HEK293 (cell line): ENCODE measurements around the gene DKK3.

Experiments
- CTCF ChIP-seq: fragments of 450-650 bp; formaldehyde crosslinking; IDR thresholded peaks from 2 replicates; pipeline ENCODE4 v1.5.1; 2016; ENCODE audit warnings: missing biosample characterization, missing genetic modification characterization
- PRDM4 ChIP-seq: fragments of 450-650 bp; formaldehyde crosslinking; IDR thresholded peaks from 2 replicates; pipeline ENCODE4 v1.5.1; 2017; ENCODE audit warnings: missing biosample characterization, missing genetic modification characterization
- ZBTB26 ChIP-seq: fragments of 450-650 bp; formaldehyde crosslinking; optimal IDR thresholded peaks from 2 replicates; pipeline ENCODE3; 2016; ENCODE audit warnings: missing biosample characterization, mild to moderate bottlenecking, missing genetic modification characterization
- ZNF10 ChIP-seq: fragments of 450-650 bp; formaldehyde crosslinking; IDR thresholded peaks from 2 replicates; pipeline ENCODE4 v1.5.1; 2017; ENCODE audit warnings: missing biosample characterization, missing genetic modification characterization
- ZNF121 ChIP-seq: fragments of 450-650 bp; formaldehyde crosslinking; IDR thresholded peaks from 2 replicates; pipeline ENCODE4 v1.5.1; 2016; ENCODE audit warnings: missing biosample characterization, missing genetic modification characterization
- ZNF302 ChIP-seq: fragments of 450-650 bp; formaldehyde crosslinking; IDR thresholded peaks from 2 replicates; pipeline ENCODE4 v1.5.1; 2016; ENCODE audit warnings: missing biosample characterization, missing genetic modification characterization, low read depth
- ZNF785 ChIP-seq: fragments of 450-650 bp; formaldehyde crosslinking; IDR thresholded peaks from 2 replicates; pipeline ENCODE4 v1.5.1; 2016; ENCODE audit warnings: missing biosample characterization, missing genetic modification characterization
- ZNF830 ChIP-seq: fragments of 450-650 bp; IDR thresholded peaks from 2 replicates; pipeline ENCODE4 v1.5.0; 2018; ENCODE audit warnings: missing biosample characterization, missing genetic modification characterization, low read depth, mild to moderate bottlenecking, moderate library complexity
- ZNF843 ChIP-seq: fragments of 450-650 bp; formaldehyde crosslinking; IDR thresholded peaks from 2 replicates; pipeline ENCODE4 v1.5.1; 2016; ENCODE audit warnings: missing biosample characterization, missing genetic modification characterization
- ZSCAN16 ChIP-seq: fragments of 450-650 bp; formaldehyde crosslinking; IDR thresholded peaks from 2 replicates; pipeline ENCODE4 v1.5.1; 2016; ENCODE audit warnings: missing biosample characterization, missing genetic modification characterization

- TF ChIP-seq ZSCAN16 (no peak), CTCF (no peak), ZNF302 (tag by site-specific recombination) (no peak), ZNF785 (tag by site-specific recombination) (no peak), PRDM4 (tag by site-specific recombination) (no peak), ZNF843 (tag by site-specific recombination) (no peak), ZNF121 (tag by site-specific recombination) (no peak), ZBTB26 (tag by site-specific recombination) (no peak), ZNF830 (tag by site-specific recombination) (no peak), ZNF10 (tag by site-specific recombination) (no peak)
These were observed 25.5 kb downstream of the DKK3 start for GRCh38 chr11:11982975-11983374.
